Vagina (tissue), 2 donors: ENCODE measurements around the gene KCTD16. TPM values are rescaled to one million over a fixed set of nuclear protein-coding genes. Genes with fewer than 3 reads are reported as not detected.

ENCODE experiments used
- DNase-seq, 2 donors: peaks; one replicate each; pipeline ENCODE4 v3.0.0-alpha.2; 2017; ENCODE audit errors: extremely low spot score in 2 of 2
- H3K27ac ChIP-seq: fragments of 200-600 bp; sonication (generic); one replicate; pipeline ENCODE4 v1.5.1; 2019
- H3K27me3 ChIP-seq: fragments of 200-600 bp; sonication (generic); one replicate; pipeline ENCODE4 v1.5.1; 2019
- H3K36me3 ChIP-seq, 2 donors: fragments of 200-600 bp; sonication (generic); one replicate each; pipeline ENCODE4 v1.5.1; 2017 to 2019
- H3K4me1 ChIP-seq: fragments of 200-600 bp; sonication (generic); one replicate; pipeline ENCODE4 v1.5.1; 2019
- H3K4me3 ChIP-seq, 2 donors: fragments of 200-600 bp; sonication (generic); 1 replicate in 1 of 2; 2 replicates in 1 of 2; pipeline ENCODE4 v1.5.1; 2016 to 2019
- H3K9me3 ChIP-seq: fragments of 200-600 bp; sonication (generic); one replicate; pipeline ENCODE4 v1.5.1; 2019
- CTCF ChIP-seq, 3 experiments: fragments of 450-650 bp in 2 of 3; fragments of 200-600 bp in 1 of 3; sonication (generic) in 1 of 3; IDR thresholded peaks; one replicate each; pipeline ENCODE4 v1.5.1; 2017 to 2019; ENCODE audit warnings: antibody characterized with exemption in 3 of 3, mild to moderate bottlenecking in 2 of 3, moderate library complexity in 2 of 3
- POLR2A ChIP-seq, 2 donors: fragments of 450-650 bp; IDR thresholded peaks; one replicate each; pipeline ENCODE4 v1.6.1; 2017; ENCODE audit warnings: antibody characterized with exemption in 2 of 2, mild to moderate bottlenecking in 2 of 2, moderate library complexity in 2 of 2
- POLR2AphosphoS5 ChIP-seq, 2 donors: sonication (generic); formaldehyde crosslinking; IDR thresholded peaks; one replicate each; pipeline ENCODE4 v1.9.0; 2017; ENCODE audit warnings: antibody characterized with exemption in 2 of 2, mild to moderate bottlenecking in 2 of 2, low read depth in 1 of 2; ENCODE audit not compliant: insufficient read depth in 1 of 2
- intact Hi-C: fragments of 100-400 bp; cut with DNase I; formaldehyde crosslinking; loops from one replicate; pipeline ENCODE4 v1.15.1; 2023
- total RNA-seq: library from RNA; depleted of rRNA; stranded (reverse); fragments of >200 nt; gene quantifications from one replicate; pipeline ENCODE4 v1.2.3, GENCODE V29; 2016

KCTD16 gene
- total RNA-seq, 1 donor from 2014 or later = 0.25 TPM

- no peak for TF ChIP-seq CTCF (IDR thresholded peaks at IDR 0.05)
- DNase-seq = no peak
- H3K27me3 ChIP-seq = no peaks in the 10 kb centered on the region
- H3K36me3 ChIP-seq = no peaks in the 10 kb centered on the region
- H3K9me3 ChIP-seq = no peaks in the 10 kb centered on the region
- intact Hi-C loops = no loop called here
- H3K27ac ChIP-seq = no peak overlapping the region
- H3K4me3 ChIP-seq = no peak overlapping the region
- H3K4me1 ChIP-seq = no peaks in the 10 kb centered on the region
Observed at GRCh38 chr5:144404672-144405071, 234.0 kb downstream of the KCTD16 start.

DNA sequence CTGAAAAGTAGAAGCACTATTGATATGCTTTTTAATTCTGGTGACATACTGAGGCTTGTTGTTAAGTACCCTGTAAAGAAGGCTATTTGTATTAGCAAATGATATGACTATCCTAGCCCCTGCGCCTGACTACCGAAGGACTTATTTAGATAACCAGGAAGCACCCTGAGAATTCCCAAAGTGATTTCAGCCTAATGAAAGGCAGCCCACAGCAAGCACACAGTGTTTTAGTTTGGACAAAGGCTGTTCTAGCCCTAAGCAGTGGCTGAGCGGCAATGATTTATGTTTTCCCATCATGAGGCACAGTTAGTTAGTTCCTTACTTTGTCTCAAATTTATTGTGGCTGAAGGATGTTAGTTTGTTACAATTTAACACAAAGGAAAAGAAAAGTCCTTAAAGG lies 235.3 kb downstream of the KCTD16 start:
- intact Hi-C loops = no loop called here
- H3K9me3 ChIP-seq = no peaks in the 10 kb centered on the region
- H3K36me3 ChIP-seq = no peaks in the 10 kb centered on the region
- no peaks in the 10 kb centered on the region for H3K4me1 ChIP-seq
- no peak overlapping the region for H3K4me3 ChIP-seq
- no peaks in the 10 kb centered on the region for H3K27me3 ChIP-seq
- no peak for DNase-seq
- no peak for TF ChIP-seq POLR2A (IDR thresholded peaks at IDR 0.05)
- no peak for TF ChIP-seq POLR2AphosphoS5 (IDR thresholded peaks at IDR 0.05; ENCODE audit: insufficient read depth in 1 of 2, low read depth in 1 of 2)
- TF ChIP-seq CTCF (IDR thresholded peaks at IDR 0.05) = no peak
- no peak overlapping the region for H3K27ac ChIP-seq

GRCh38 chr5:144406442-144406841 lies 235.8 kb downstream of the KCTD16 start:
- TF ChIP-seq CTCF (IDR thresholded peaks at IDR 0.05) (no peak), POLR2AphosphoS5 (IDR thresholded peaks at IDR 0.05; ENCODE audit: insufficient read depth in 1 of 2, low read depth in 1 of 2) (no peak), POLR2A (IDR thresholded peaks at IDR 0.05) (no peak)
- Histone ChIP-seq H3K9me3 (no peaks in the 10 kb centered on the region), H3K27ac (no peak overlapping the region), H3K36me3 (no peaks in the 10 kb centered on the region), H3K4me1 (no peaks in the 10 kb centered on the region), H3K4me3 (no peak overlapping the region), H3K27me3 (no peaks in the 10 kb centered on the region)
- DNase-seq = no peak
- intact Hi-C loops = no loop called here

- no peak overlapping the region for H3K27ac ChIP-seq
- H3K27me3 ChIP-seq = no peaks in the 10 kb centered on the region
- no peak overlapping the region for H3K4me3 ChIP-seq
- H3K9me3 ChIP-seq = no peaks in the 10 kb centered on the region
- H3K36me3 ChIP-seq = no peaks in the 10 kb centered on the region
- no peak for DNase-seq
- TF ChIP-seq CTCF (IDR thresholded peaks at IDR 0.05) (no peak), POLR2A (IDR thresholded peaks at IDR 0.05) (no peak), POLR2AphosphoS5 (IDR thresholded peaks at IDR 0.05; ENCODE audit: insufficient read depth in 1 of 2, low read depth in 1 of 2) (no peak)
- H3K4me1 ChIP-seq = no peaks in the 10 kb centered on the region
- intact Hi-C loops = no loop called here
Observed at GRCh38 chr5:144414202-144415029, 243.7 kb downstream of the KCTD16 start.

GRCh38 chr5:144416196-144416595 lies 245.5 kb downstream of the KCTD16 start:
- TF ChIP-seq CTCF (IDR thresholded peaks at IDR 0.05) (no peak), POLR2A (IDR thresholded peaks at IDR 0.05) (no peak), POLR2AphosphoS5 (IDR thresholded peaks at IDR 0.05; ENCODE audit: insufficient read depth in 1 of 2, low read depth in 1 of 2) (no peak)
- H3K4me3 ChIP-seq = no peak overlapping the region
- intact Hi-C loops = no loop called here
- DNase-seq = no peak
- no peaks in the 10 kb centered on the region for H3K27me3 ChIP-seq
- H3K9me3 ChIP-seq = no peaks in the 10 kb centered on the region
- H3K4me1 ChIP-seq = no peaks in the 10 kb centered on the region
- no peaks in the 10 kb centered on the region for H3K36me3 ChIP-seq
- H3K27ac ChIP-seq = no peak overlapping the region
